Stimulated activated CD8-positive, alpha-beta memory T cell treated with anti-CD3 and anti-CD28 coated beads, Interleukin-12 subunit alpha, Interleukin-12 subunit beta, amount 100 ng/mL, for 1 hour (primary cell): ENCODE results near the gene AK2.
A peak's percentile ranks its signal among the peaks of the same experiment; 100 is the strongest.

Experiments used
- DNase-seq: peaks from one replicate; pipeline ENCODE4 v3.0.0-alpha.2; 2020; ENCODE audit warnings: low read depth

The AK2 gene

GRCh38 chr1:32972814-32973428, 63.8 kb downstream of the AK2 start:
- DNase-seq: no peak

GRCh38 chr1:32971576-32971975, 65.1 kb downstream of the AK2 start:
- no peak for DNase-seq

- no peak for DNase-seq
Observed at GRCh38 chr1:32971156-32971555, 65.5 kb downstream of the AK2 start.

GRCh38 chr1:32969566-32969965, 67.1 kb downstream of the AK2 start:
- DNase-seq: no peak

- no peak for DNase-seq
Observed at GRCh38 chr1:32967888-32968568, 68.7 kb downstream of the AK2 start.

GRCh38 chr1:32966900-32967299, 69.8 kb downstream of the AK2 start:
- no peak for DNase-seq

- DNase-seq: no peak
Observed at GRCh38 chr1:32965251-32965747, 71.4 kb downstream of the AK2 start.

GRCh38 chr1:32964461-32965250, 72.0 kb downstream of the AK2 start, which contains the start of gene RNF19B:
TSS of gene RNF19B (minus strand) at chr1:32964809. CDS start at chr1:32964685, 124 bp downstream.
- peak; percentile 89 for DNase-seq

GRCh38 chr1:32963746-32964460, 72.8 kb downstream of the AK2 start:
- peak; percentile 27 for DNase-seq

GRCh38 chr1:32962248-32962896, 74.3 kb downstream of the AK2 start:
- DNase-seq: no peak

- DNase-seq: no peak
Observed at GRCh38 chr1:32960819-32961355, 75.8 kb downstream of the AK2 start.

GRCh38 chr1:32960342-32960741, 76.3 kb downstream of the AK2 start:
- DNase-seq: no peak

- DNase-seq: no peak
Observed at GRCh38 chr1:32958827-32959226, 77.9 kb downstream of the AK2 start.
